Brain microvascular endothelial cell (primary cell): ENCODE measurements around the gene COQ8A.
"Not testable (repeated sequence)": the region's sequence is repeated elsewhere in the genome, so short reads cannot be mapped to it uniquely, and the experiment has no call there.

ENCODE experiments used
- DNase-seq: peaks from one replicate; pipeline ENCODE4 v3.0.0-alpha.2; 2020
- H3K27ac ChIP-seq: fragments of 250-450 bp; sonication (Bioruptor Pico); 2 replicates; pipeline ENCODE4 v1.5.1; 2020; ENCODE audit warnings: mild to moderate bottlenecking, moderate library complexity
- H3K27me3 ChIP-seq: fragments of 250-450 bp; sonication (Bioruptor Pico); replicated peaks from 2 replicates; pipeline ENCODE4 v1.5.1; 2020; ENCODE audit warnings: mild to moderate bottlenecking
- H3K36me3 ChIP-seq: fragments of 250-450 bp; sonication (Bioruptor Pico); replicated peaks from 2 replicates; pipeline ENCODE4 v1.5.1; 2020; ENCODE audit warnings: mild to moderate bottlenecking
- H3K4me3 ChIP-seq: 2 replicates; pipeline ENCODE4 v1.5.1; 2011; ENCODE audit warnings: low read depth, mild to moderate bottlenecking, control low read depth, low read length, moderate library complexity
- in situ Hi-C: cut with HindIII; loops from 2 replicates; pipeline ENCODE4 v1.10.0; 2017; ENCODE audit warnings: low sequenced_read_pairs, low pct_ligation_motif_present
- TF ChIP-seq, protein P1 (sequence below): IDR thresholded peaks from 2 replicates; pipeline ENCODE4 v1.5.1; 2011; ENCODE audit warnings: low read depth, mild to moderate bottlenecking, moderate library complexity, low read length, control low read depth, inconsistent platforms; ENCODE audit errors: missing control alignments

Gene COQ8A

DNA sequence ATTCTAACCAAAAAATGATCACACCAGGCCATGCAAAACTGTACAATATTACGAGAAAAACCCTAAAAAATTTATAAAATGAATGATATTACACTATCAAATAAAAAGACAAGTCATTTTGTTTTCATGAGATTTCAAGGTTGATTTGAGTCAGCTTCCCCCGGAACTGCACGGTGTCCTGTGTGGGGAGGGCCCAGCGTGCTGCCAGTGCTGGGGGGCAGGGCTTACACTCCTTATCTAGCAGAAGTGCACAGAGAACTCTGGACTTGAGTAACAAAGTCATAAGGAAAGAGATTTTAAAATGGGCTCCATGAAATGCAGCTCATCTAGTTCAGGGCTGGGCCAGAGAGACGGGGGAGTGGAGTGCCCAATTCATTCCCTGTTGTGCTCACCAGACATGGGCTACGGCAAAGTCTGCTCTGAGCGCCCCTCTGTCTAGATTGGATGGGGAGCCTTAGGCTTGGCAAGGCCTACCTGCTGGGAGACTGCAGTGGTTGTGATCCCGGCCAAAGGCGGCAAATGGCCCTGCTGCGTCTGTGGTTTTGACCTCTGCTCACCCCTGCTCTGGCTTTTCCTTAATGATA, 50.1 kb downstream of the COQ8A start:
- peaks cover 6% of the 10 kb centered on the region for H3K36me3 ChIP-seq
- no peaks in the 10 kb centered on the region for H3K27me3 ChIP-seq
- peak; percentile 9 for DNase-seq
- no peak overlapping the region for H3K4me3 ChIP-seq
- no peak overlapping the region for H3K27ac ChIP-seq
- TF ChIP-seq, protein P1, sequence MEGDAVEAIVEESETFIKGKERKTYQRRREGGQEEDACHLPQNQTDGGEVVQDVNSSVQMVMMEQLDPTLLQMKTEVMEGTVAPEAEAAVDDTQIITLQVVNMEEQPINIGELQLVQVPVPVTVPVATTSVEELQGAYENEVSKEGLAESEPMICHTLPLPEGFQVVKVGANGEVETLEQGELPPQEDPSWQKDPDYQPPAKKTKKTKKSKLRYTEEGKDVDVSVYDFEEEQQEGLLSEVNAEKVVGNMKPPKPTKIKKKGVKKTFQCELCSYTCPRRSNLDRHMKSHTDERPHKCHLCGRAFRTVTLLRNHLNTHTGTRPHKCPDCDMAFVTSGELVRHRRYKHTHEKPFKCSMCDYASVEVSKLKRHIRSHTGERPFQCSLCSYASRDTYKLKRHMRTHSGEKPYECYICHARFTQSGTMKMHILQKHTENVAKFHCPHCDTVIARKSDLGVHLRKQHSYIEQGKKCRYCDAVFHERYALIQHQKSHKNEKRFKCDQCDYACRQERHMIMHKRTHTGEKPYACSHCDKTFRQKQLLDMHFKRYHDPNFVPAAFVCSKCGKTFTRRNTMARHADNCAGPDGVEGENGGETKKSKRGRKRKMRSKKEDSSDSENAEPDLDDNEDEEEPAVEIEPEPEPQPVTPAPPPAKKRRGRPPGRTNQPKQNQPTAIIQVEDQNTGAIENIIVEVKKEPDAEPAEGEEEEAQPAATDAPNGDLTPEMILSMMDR: no peak
- in situ Hi-C loops: no loop called here

DNA sequence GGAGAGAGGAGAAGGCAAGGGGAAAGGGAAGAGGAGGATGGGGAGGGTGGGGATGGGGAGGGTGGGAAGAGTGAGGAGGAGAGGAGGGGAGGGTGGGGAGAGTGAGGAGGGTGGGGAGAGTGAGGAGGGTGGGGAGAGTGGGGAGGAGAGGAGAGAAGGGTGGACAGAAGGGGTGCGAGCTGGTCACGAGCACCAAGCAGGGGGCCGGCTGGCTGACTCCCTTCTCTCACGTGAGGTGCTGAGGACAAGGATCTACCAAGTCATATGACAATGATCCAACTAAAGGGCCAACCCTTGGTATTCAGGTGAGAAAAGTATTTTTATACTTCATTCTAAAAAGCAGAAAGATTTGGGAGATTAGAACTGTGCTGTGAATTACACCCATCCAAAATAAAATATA, 51.8 kb downstream of the COQ8A start:
- in situ Hi-C loops: no loop called here
- Histone ChIP-seq H3K36me3 (peaks cover 6% of the 10 kb centered on the region), H3K4me3 (no peak overlapping the region), H3K27ac (no peak overlapping the region), H3K27me3 (no peaks in the 10 kb centered on the region)
- TF ChIP-seq, protein P1: no peak
- no peak for DNase-seq

DNA sequence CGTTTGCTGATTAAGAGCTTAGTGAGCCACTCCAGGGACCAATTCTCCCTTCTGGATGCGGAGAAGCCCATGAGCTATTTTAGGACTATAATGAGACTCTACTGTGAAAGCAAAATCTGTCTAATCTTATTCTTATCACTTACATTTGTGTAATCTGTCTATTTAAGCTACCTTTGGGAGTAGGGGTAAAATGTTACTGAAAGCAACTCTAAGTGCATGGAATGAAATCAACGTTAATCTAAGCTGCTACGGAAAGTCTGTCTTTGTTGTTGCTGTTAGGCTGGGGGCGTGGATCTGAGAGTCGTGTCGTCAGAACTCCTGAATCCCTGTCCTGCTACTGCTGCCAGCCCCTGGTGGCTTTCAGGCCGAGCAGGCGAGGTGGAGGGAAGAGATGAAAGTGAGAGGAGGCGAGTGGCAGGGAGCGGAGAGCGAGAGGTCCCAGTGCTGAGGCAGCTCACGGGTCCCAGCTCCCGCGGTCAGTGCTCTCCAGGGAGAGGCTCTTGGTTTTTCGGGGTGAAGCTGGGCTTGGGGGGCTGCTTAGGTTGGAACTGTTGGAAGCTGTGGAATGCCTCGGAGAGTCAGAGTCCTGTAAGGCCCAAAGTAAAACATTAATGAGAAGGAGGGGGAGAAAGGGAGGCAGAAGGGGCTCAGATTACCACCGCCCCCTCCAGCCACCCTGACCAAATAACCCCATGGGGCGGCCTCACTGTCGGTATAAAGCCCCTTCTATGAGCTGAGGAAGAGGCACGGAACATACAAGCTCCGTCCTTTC, 53.9 kb downstream of the COQ8A start:
- Histone ChIP-seq H3K4me3 (no peak overlapping the region), H3K36me3 (peaks cover 8% of the 10 kb centered on the region), H3K27ac (no peak overlapping the region), H3K27me3 (no peaks in the 10 kb centered on the region)
- DNase-seq: no peak
- TF ChIP-seq, protein P1: no peak
- in situ Hi-C loops: no loop called here

DNA sequence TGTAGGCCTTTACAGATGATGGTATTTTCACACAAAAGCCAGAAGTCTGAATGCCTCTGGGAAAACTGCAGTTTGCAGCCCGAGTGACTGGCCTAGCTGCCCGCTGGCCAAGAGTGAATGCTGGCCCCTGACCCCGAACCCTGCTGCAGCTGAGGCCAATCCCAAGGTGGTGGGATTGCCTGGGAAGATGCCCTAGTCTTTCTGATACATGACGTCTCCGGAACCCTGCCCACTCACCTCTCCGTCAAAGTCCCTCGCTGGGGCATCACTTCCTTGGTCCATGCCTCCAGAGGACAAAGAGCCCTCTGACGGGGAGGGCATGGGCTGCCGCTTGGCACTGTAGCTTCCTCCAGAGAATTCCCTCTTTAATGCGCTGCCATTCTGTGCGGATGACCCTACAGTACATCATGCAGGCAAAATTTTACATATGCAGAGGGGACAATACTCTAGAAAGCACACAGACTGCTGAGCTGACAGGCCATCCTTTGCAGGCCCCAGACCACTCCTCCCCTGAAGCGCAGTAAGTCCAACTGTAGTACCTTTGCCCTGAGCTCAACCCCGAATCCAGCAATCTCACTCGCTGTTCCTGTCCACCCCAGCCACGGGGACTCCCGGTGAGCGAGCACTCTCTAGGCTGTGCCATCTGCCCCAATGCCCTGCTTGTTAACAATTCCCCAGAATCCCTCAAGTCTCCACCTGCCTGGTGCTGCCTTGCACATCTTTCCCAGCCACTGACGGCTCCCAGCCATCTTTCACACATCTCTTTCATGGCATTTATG, 54.7 kb downstream of the COQ8A start:
- Histone ChIP-seq H3K27ac (no peak overlapping the region), H3K27me3 (no peaks in the 10 kb centered on the region), H3K4me3 (no peak overlapping the region), H3K36me3 (peaks cover 8% of the 10 kb centered on the region)
- in situ Hi-C loops: no loop called here
- TF ChIP-seq, protein P1: no peak
- no peak for DNase-seq

DNA sequence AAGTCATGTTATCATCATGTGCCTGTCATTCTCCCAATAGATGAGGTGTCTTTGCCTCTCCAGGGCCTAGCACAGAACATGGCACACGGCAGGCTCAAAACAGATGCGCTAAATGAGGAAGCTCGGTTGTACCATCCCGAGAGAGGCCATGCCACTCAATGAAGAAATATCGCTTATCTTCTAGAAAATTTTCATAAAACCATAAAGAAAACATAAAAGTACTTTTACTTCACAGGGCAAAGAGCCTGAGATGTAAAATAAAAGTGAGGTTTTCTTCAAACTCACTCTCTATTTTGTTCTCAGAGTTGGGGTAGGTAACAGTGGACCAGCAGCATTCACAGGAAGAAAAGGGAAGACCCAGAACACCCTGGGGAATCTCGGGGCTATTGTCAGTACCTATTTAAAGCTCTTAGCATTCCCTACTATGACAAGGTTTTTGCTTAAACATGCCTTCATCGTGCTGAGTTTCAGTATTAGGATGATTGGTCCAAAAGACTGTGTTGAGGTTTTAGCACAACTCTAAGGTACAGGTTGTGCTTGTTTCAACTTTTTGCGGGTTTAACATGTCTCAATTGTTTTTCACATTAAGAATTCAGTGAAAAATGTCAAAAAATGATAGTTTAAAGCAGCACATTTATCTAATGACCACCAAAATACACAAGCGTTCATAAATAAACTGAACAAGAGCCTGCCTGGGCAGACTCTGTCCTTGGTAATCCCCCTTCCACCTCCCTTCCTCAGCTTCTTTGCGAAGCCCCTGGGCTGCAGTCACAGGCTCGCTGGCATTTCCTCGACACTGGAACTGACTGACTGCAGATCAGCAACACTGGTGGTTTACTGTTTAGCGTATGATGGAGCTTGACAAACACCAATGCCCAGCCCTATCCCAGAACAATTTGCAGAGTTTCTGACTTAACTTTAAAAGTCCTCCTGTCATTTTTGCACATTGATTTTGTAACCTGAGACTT, 55.6 kb downstream of the COQ8A start:
- H3K27ac ChIP-seq: no peak overlapping the region
- H3K27me3 ChIP-seq: no peaks in the 10 kb centered on the region
- no peak for DNase-seq
- TF ChIP-seq, protein P1: no peak
- no peak overlapping the region for H3K4me3 ChIP-seq
- peaks cover 8% of the 10 kb centered on the region for H3K36me3 ChIP-seq
- in situ Hi-C loops: no loop called here

DNA sequence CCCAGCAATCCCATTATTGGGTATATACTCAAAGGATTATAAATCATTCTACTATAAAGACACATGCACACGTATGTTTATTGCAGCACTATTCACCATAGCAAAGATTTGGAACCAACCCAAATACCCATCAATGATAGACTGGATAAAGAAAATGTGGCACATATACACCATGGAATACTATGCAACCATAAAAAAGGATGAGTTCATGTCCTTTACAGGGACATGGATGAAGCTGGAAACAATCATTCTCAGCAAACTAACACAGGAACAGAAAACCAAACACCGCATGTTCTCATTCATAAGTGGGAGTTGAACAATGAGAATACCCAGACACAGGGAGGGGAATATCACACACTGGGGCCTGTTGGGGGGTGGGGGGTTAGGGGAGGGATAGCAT, 59.5 kb downstream of the COQ8A start:
- H3K27ac ChIP-seq, H3K27me3 ChIP-seq, H3K4me3 ChIP-seq, DNase-seq, in situ Hi-C loops: not testable (repeated sequence)
- peaks cover 18% of the 10 kb centered on the region for H3K36me3 ChIP-seq
